ENCODE data around the gene LPIN1. TPM values are rescaled to one million over a fixed set of nuclear protein-coding genes. Genes with fewer than 3 reads are reported as not detected.

LPIN1 gene
- total and polyA plus RNA-seq, 2 of the 8 experiments (the other 6 are each of a cell fraction or from before 2014, with no cell fraction given), result 4.3 to 9.8 TPM

DNA sequence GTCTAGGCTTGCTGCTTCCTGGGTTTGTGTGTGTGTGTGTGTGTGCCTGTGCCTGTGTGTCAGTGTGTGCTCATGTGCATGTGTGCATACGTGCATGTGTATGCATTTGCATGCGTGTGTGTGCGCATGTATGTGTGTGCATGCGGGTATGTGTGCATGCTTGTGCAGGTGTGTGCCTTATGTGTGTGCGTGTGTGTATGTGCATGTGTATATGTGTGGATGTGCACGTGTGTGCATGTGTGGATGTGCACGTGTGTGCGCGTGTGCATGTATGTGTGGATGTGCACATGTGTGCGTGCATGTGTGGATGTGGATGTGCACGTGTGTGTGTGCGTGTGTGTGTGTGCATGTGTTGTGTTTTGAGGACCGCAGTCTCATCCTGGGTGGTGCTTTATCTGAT is 42.8 kb downstream of the LPIN1 start (continued):
- TF ChIP-seq, protein P1, sequence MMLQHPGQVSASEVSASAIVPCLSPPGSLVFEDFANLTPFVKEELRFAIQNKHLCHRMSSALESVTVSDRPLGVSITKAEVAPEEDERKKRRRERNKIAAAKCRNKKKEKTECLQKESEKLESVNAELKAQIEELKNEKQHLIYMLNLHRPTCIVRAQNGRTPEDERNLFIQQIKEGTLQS (IDR thresholded peaks at IDR 0.05; ENCODE audit: insufficient read depth, low read depth, low read length), result no peak
- no peak for TF ChIP-seq CTBP2 (IDR thresholded peaks at IDR 0.05; ENCODE audit: borderline replicate concordance, insufficient read depth, insufficient read length, low read length)

Measured in H1 (cell line).